AG08396 (cell line): ENCODE measurements around the gene EMID1.
A peak's percentile ranks its signal among the peaks of the same experiment; 100 is the strongest.

ENCODE experiments used
- DNase-seq: peaks from one replicate; pipeline ENCODE4 v3.0.0; 2012; ENCODE audit warnings: low spot score, mixed read lengths

EMID1 gene

GRCh38 chr22:29260601-29261315 lies 55.1 kb downstream of the EMID1 start:
- DNase-seq = no peak

DNA sequence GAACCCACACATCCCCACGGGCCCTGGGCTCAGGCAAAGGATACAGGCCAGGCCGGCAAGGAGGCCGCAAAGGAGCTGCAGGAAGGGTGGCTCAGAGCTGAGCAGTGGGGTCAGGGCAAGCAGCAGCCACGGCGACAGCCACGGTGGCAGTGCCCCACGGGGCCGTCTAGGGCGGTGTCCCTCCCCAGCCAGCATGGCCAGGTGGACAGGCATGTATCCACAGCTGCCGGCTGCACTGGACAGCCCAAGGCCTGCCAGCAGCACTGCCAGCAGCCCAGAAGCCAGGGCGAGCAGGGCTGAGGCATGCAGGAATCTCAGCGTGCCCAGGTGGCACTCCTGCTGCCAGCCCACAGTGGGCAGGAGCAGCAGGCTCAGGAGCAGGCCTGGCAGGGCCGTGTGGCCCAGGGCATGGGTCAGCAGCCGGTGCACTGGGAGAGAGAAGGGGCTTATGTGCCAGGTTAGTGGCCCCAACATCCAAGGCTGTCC lies 58.1 kb downstream of the EMID1 start:
- no peak for DNase-seq

DNA sequence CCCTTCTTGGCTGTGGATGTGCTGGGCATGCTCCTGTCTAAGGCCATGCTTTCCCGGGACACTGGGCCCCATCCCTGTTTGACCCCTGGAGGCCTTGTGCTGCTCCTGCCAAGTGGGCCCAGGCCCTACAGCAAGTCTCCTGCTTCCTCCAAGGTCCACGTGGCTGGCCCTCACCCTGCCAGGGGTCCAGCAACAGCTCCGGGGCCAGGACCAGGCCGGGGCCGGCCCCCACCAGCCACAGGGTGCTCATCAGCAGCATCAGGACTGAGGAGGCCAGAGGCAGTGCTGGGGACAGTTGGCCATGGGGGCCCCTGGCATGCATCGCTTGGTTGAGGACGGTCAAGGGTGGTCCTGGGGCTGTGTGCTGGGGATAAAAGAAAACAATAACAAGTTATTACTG lies 59.6 kb downstream of the EMID1 start:
- no peak for DNase-seq

DNA sequence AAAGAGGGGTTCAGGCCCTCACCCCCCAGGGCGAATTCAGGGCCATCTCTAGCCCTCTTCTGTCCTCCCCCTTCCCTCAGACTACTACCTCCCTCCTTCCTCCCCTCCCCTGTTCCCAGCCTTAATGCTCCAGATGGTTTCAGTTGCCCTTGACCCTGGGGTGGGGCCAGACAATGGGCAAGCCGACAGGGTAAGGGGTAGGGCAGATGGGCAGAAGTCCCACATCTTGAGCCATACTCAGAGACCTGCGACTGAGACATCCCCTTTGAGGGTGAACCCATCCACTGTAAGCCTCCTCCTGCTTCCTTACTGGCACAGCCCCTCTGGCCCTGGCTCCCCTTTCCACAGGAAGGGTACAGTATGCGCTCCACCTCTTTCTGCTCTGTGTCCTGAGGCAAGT lies 60.2 kb downstream of the EMID1 start:
- no peak for DNase-seq

DNA sequence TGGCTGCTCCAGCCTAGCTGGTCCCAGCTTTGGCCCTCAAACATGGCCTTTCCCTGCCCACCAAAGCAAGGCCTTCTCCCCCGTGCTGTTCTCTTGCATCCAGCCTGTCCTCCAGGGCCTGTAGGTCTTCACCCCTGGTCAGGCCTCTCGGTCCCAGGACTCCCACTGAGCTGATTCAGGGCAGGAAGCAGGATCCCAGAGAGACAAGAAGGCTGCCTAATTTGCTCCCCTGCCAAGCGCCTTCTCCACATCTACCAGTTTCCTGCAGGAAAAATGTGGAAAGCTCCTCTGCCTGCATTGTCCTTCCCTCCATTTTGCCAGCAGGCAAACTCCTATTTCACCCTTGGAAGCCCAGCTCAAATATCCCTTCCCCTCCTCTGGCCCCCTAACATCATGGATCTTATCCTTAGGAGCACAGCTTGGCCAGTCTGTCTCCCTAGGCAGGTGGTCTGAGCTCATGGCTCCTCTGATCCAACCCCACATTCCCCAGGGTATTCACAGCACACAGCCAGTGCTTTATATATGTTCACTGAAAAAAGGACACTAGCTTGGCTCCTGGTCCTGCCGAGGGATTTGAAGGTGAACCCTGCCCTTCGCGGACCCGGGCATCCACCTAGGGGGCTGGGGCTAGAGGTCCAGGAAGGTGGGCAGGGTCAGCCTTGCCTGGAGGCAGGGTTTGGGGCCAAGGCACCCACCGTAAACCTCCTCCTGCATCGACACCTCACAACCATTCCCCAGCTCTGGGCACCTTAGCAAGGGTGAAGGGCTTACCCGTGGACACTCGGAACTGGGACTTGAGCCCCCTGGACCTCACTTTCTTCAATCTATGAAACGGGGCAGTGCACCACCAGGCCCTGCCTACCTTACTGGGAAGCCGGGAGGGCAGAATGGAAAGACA lies 61.1 kb downstream of the EMID1 start:
- DNase-seq = no peak

DNA sequence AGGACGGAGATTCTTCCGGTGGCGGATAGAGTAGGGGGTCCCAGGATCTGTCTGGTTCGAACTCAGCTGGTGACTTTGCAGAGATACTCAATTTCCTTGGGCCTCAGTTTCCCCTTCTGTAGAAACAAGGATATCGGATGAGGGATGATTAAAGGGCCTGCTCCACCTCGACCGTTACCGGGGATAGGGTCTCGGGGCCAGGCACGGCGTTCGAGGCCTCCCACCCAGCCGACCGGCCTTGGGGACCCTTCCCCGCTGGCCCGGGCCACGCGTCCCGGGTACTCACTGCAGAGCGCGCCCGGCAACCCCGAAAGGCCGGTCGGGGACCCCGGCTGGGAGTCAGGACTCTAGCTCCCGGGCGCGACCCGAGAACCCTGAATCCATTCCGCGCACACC lies 61.8 kb downstream of the EMID1 start:
- DNase-seq = no peak

- DNase-seq = peak; percentile 98
These were observed 62.3 kb downstream of the EMID1 start, which contains the start of the genes EWSR1 and RHBDD3 for GRCh38 chr22:29267858-29268510. TSS of gene EWSR1 (plus strand) at chr22:29268268. CDS start at chr22:29268337, 69 bp downstream. TSS of gene RHBDD3 (minus strand) at chr22:29267981. CDS start at chr22:29265626, 2,355 bp downstream.

- DNase-seq = peak; percentile 79
These were observed 63.0 kb downstream of the EMID1 start for GRCh38 chr22:29268511-29269229.

GRCh38 chr22:29269230-29269604 lies 63.5 kb downstream of the EMID1 start:
- DNase-seq = no peak

GRCh38 chr22:29269731-29270474 lies 64.2 kb downstream of the EMID1 start:
- no peak for DNase-seq

DNA sequence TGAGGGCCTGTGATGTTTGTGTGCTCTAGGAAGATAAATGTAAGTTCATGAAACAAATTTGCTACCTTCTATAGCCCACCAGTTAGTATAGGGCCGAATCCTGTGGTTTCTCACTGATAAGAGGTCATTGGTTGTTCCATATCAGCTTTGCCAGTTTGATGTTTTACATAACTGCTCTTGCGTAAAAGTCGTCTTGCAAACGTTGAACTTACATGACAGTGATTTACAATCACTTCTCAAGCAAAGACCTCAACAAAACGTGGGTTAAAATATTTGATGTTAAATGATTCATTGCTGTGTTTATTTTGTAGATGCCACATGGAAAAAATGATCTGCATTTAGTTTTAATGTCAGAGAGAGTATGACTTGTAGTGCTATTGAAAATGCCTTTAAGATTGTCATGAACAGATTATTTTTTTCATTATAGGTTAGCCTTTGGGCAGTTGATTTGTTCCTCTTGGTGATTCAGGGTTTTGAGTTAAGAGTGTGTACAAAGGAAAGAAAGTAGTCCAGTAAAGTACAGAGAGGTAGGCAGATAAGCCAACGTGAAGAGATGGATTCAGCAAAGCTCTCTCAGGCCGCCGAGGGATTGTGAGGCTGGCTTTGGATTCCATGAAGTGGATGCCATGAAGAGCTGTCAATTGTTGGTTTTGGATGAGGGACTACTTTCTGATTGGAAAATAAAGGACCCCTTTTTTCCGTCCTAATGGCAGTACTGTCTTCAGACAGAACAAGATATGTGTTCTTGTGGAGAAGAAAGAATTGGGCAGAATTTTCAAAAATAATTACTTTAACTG lies 65.0 kb downstream of the EMID1 start:
- no peak for DNase-seq

GRCh38 chr22:29272624-29273023 lies 66.9 kb downstream of the EMID1 start:
- DNase-seq = no peak

DNA sequence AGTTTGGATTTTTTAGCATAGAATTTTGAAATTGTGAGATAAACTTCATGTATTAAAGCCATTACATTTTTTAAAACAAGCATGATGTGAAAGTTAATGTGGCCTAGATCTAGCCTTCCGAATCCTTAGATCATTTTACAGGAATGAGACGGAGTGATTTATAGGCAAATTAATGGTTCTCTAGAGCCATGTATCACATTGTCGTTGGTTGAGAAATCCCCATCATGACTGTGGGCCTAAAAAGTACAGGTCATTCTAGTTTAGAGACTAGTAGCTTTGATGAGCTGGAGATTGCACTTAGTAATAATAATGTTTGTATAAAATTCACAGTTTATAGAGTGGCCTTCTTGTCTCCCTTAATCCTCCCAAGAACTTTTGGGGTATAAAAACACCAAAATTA lies 69.5 kb downstream of the EMID1 start:
- no peak for DNase-seq

DNA sequence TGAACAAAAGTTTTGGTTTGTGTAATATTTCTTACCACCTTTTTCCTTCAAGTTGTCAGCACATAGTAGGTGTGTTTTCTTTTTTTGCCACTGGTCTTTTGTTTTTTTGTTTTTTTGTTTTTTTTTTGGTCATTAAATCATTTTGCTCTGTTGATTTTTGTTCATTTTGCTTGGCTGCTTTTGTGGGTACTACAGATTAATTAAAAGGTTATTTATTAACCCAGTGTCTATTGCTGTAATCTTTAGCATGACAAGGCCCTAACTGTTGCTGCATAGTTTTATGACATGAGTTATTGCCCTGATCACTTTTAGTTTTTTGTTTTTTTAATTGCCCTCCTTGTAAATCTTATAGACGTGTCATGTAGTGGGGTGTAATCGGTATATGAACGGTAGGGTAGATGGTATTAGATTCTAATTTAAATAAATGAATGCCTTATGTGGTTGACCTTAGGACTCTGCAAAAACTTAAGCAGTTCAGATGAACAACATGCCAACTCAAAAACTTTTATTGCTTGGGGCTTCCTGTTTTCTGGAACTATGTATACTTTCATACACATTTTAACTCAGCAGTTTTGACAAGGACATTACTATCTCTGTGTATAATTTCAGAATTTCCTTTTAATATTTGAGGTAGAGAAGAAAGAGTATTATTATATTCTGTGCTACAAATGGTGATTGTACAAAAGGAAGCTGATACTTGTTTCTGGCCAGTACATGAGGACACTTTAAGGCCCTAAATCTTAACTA lies 70.3 kb downstream of the EMID1 start:
- DNase-seq = no peak

GRCh38 chr22:29277927-29278326 lies 72.2 kb downstream of the EMID1 start:
- no peak for DNase-seq

GRCh38 chr22:29284196-29284595 lies 78.5 kb downstream of the EMID1 start:
- no peak for DNase-seq

GRCh38 chr22:29288837-29289236 lies 83.1 kb downstream of the EMID1 start:
- DNase-seq = no peak

GRCh38 chr22:29290061-29290460 lies 84.4 kb downstream of the EMID1 start:
- DNase-seq = no peak

- no peak for DNase-seq
These were observed 85.5 kb downstream of the EMID1 start for GRCh38 chr22:29291215-29291614.

DNA sequence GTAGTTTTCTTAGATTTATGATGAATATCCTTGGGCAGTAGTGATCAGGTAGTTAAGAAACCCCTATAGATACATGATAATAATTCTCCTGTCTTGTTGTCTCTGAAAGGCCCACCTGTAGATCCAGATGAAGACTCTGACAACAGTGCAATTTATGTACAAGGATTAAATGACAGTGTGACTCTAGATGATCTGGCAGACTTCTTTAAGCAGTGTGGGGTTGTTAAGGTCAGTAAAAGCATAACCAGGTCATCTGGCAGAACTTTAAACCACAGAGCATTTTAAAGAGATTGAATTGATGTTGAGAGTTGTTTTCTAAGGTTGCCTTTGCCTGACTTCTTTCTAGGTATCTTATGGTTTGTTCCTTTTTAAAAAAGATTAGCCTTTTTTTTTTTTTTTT lies 86.7 kb downstream of the EMID1 start:
- no peak for DNase-seq
